PC-9 (cell line): ENCODE results near the gene GPR176.

Experiments used
- EZH2 ChIP-seq: fragments of 200-600 bp; sonication (generic); IDR thresholded peaks from 2 replicates; pipeline ENCODE4 v1.8.0; 2017; ENCODE audit warnings: antibody characterized with exemption, low read depth
- TF ChIP-seq, protein P1 (sequence below): fragments of 200-600 bp; sonication (generic); conservative IDR thresholded peaks from 2 replicates; pipeline ENCODE4 v1.6.1; 2017; ENCODE audit warnings: mixed run types, antibody characterized with exemption, mild to moderate bottlenecking, moderate library complexity

DNA sequence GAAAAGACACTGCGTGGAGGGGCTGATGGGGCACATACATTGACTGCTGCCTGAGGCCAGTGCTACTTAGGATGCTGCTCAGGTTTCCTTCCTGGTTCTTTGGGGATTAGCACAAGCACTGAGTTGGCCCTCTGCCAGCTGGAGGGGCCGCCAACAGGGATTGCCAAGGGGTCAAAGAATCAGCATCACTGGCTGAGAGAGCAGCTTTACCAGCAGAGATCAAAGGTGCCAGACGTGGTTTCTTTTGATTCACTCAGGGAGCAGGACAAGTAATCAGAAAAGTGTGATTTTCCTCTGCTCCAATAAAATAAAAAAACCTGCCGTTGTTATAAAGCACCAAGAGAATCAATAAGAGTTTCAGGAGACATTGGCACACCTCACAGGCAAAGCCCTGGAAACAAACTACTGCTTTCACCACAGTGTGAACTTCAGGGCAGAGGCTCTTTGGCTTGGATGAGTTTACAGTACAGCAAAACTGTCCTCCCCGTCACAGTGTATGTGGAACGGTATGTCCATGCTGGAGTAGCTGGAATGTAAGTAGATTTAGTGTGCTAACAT lies 91.6 kb downstream of the GPR176 start:
- TF ChIP-seq, protein P1, sequence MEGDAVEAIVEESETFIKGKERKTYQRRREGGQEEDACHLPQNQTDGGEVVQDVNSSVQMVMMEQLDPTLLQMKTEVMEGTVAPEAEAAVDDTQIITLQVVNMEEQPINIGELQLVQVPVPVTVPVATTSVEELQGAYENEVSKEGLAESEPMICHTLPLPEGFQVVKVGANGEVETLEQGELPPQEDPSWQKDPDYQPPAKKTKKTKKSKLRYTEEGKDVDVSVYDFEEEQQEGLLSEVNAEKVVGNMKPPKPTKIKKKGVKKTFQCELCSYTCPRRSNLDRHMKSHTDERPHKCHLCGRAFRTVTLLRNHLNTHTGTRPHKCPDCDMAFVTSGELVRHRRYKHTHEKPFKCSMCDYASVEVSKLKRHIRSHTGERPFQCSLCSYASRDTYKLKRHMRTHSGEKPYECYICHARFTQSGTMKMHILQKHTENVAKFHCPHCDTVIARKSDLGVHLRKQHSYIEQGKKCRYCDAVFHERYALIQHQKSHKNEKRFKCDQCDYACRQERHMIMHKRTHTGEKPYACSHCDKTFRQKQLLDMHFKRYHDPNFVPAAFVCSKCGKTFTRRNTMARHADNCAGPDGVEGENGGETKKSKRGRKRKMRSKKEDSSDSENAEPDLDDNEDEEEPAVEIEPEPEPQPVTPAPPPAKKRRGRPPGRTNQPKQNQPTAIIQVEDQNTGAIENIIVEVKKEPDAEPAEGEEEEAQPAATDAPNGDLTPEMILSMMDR, result no peak
- no peak for TF ChIP-seq EZH2
